H1 (cell line): Measurements from ENCODE around the gene EXO1.

Experiments
- CREB1 ChIP-seq: IDR thresholded peaks from 2 replicates; pipeline ENCODE4 v1.6.1; 2012; ENCODE audit warnings: inconsistent platforms
- CTCF ChIP-seq, 3 experiments: IDR thresholded peaks; 1 replicate in 2 of 3; 2 replicates in 1 of 3; pipeline versions ENCODE4 v1.5.1 to v1.6.1; 2011; ENCODE audit warnings: low read length in 3 of 3, mild to moderate bottlenecking in 3 of 3, inconsistent platforms in 2 of 3, low read depth in 1 of 3, moderate library complexity in 1 of 3; ENCODE audit not compliant: insufficient read depth in 1 of 3; ENCODE audit errors: control extremely low read depth in 1 of 3
- EZH2 ChIP-seq: fragments of 200-600 bp; sonication (generic); IDR thresholded peaks from 2 replicates; pipeline ENCODE4 v1.7.1; 2012; ENCODE audit warnings: low read depth, mild to moderate bottlenecking, moderate library complexity, low read length, inconsistent platforms; ENCODE audit not compliant: severe bottlenecking
- FOSL1 ChIP-seq: IDR thresholded peaks from 2 replicates; pipeline ENCODE4 v1.6.1; 2011; ENCODE audit warnings: mild to moderate bottlenecking, low read depth, low read length, moderate library complexity; ENCODE audit not compliant: insufficient read depth
- POLR2A ChIP-seq, 2 experiments: IDR thresholded peaks; 1 replicate in 1 of 2; 2 replicates in 1 of 2; pipeline ENCODE4 v1.6.1; 2011; ENCODE audit warnings: low read depth in 2 of 2, low read length in 2 of 2, mild to moderate bottlenecking in 2 of 2; ENCODE audit errors: control extremely low read depth in 1 of 2
- RAD21 ChIP-seq, 2 experiments: IDR thresholded peaks in 1 of 2; conservative IDR thresholded peaks in 1 of 2; 2 replicates each; pipeline ENCODE4 v1.6.1; 2011; ENCODE audit warnings: low read depth in 2 of 2, low read length in 2 of 2, improper control_type of control experiment in 1 of 2, inconsistent platforms in 1 of 2, mild to moderate bottlenecking in 1 of 2, moderate library complexity in 1 of 2
- SIN3A ChIP-seq, 2 experiments: IDR thresholded peaks in 1 of 2; conservative IDR thresholded peaks in 1 of 2; 2 replicates each; pipeline ENCODE4 v1.6.1; 2011 to 2012; ENCODE audit warnings: low read length in 2 of 2, improper control_type of control experiment in 1 of 2, low read depth in 1 of 2, mild to moderate bottlenecking in 1 of 2
- TAF1 ChIP-seq: IDR thresholded peaks from 2 replicates; pipeline ENCODE4 v1.6.1; 2011; ENCODE audit warnings: mild to moderate bottlenecking, low read depth, low read length
- USF2 ChIP-seq: IDR thresholded peaks from 2 replicates; pipeline ENCODE4 v1.6.1; 2011; ENCODE audit warnings: low read length, improper control_type of control experiment

DNA sequence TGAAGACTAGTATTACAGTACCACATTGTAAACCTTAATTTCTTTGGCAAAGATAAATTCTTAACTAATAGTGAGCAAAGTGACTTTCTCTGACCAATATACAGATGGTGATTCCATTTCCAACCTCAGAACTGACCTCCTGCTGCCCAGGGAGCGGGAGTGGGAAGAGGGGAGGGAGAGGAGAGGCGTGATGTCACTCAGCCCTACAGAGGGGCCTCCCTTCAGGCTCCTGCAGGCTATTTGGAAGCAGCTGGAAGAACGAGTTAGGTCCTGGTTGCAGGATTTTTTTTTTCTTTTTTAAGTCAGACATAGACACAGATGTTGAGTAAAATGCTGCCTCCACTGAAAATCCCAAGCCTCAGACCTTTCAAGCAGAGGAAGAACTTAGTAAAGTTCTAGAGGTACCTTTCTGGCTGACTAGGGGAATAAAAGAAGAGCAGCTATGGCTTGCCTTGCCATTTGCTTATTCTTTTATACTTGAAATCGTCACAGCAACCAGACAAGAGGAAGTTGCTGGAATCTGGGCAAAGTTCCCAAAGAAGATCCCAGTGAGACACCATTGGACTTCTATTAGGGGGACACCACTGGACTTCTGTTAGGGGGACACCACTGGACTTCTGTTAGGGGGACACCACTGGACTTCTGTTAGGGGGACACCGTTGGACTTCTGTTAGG is 54.5 kb downstream of the EXO1 start:
- TF ChIP-seq CTCF (IDR thresholded peaks at IDR 0.05; ENCODE audit: control extremely low read depth in 1 of 3, insufficient read depth in 1 of 3, low read depth in 1 of 3, low read length in 3 of 3) (no peak), EZH2 (no peak), RAD21 (IDR thresholded peaks at IDR 0.05 in 1 of 2, conservative IDR thresholded peaks at IDR 0.05 in 1 of 2; ENCODE audit: low read depth in 2 of 2, low read length in 2 of 2) (no peak), FOSL1 (no peak), POLR2A (IDR thresholded peaks at IDR 0.05; ENCODE audit: control extremely low read depth in 1 of 2, low read depth in 2 of 2, low read length in 2 of 2) (no peak), TAF1 (no peak), CREB1 (no peak), USF2 (no peak), SIN3A (conservative IDR thresholded peaks at IDR 0.05 in 1 of 2, IDR thresholded peaks at IDR 0.05 in 1 of 2; ENCODE audit: low read depth in 1 of 2, low read length in 2 of 2) (no peak)
